Cardiac ventricle fibroblast (primary cell): Measurements from ENCODE around the gene CTPS2. TPM values are rescaled to one million over a fixed set of nuclear protein-coding genes. Genes with fewer than 3 reads are reported as not detected.

Source experiments
- total RNA-seq: library from RNA; depleted of rRNA; stranded (reverse); fragments of >200 nt; gene quantifications from 2 replicates; pipeline ENCODE4 v1.2.3, GENCODE V29; 2015

Gene CTPS2
- 6.4 and 6.8 TPM in 2 replicates for total RNA-seq

GRCh38 chrX:16712548-16713155 is at the start of gene CTPS2:
CTPS2 (minus strand) TSS chrX:16712669; CDS start chrX:16702902, 9,767 bp downstream.

GRCh38 chrX:16719334-16720084 is 7.0 kb upstream of the CTPS2 start, which contains the start of gene SYAP1:
SYAP1 (plus strand) TSS chrX:16719612; CDS start chrX:16719725, 113 bp downstream.

GRCh38 chrX:16649858-16650257 is 62.6 kb downstream of the CTPS2 start, which contains the start of gene S100G:
S100G (plus strand) TSS chrX:16650158; CDS start chrX:16651007, 849 bp downstream.

Other genes with a start within 250 kb of the CTPS2 start
- gene S100G, start 62.5 kb downstream of the CTPS2 start, total RNA-seq: not detected in 2 replicates
- 19.6 and 21.7 TPM in 2 replicates for gene SYAP1, start 6.9 kb upstream of the CTPS2 start, total RNA-seq
- gene TXLNG, start 73.8 kb upstream of the CTPS2 start, total RNA-seq: 5.8 and 10.4 TPM in 2 replicates
- 66.7 and 73.3 TPM in 2 replicates for gene RBBP7, start 157.7 kb upstream of the CTPS2 start, total RNA-seq
- gene REPS2, start 234.0 kb upstream of the CTPS2 start, total RNA-seq: 6.8 and 7.5 TPM in 2 replicates